SK-N-SH (cell line): ENCODE results near the gene LPCAT3. TPM values are rescaled to one million over a fixed set of nuclear protein-coding genes. Genes with fewer than 3 reads are reported as not detected.

Source experiments
- CTCF ChIA-PET: fragments of 300-600, 350-600 bp; formaldehyde crosslinking; extraction: SDS; loops from one replicate; lab custom pipeline; 2021; lab: Yijun Ruan, JAX
- POLR2A ChIA-PET: fragments of 350-600 bp; sonication (Branson Sonifier 250); formaldehyde crosslinking; extraction: SDS; loops from one replicate; lab custom pipeline; 2020; ENCODE audit warnings: antibody characterized with exemption, inconsistent platforms; lab: Yijun Ruan, JAX
- DNase-seq: peaks from one replicate; pipeline ENCODE4 v3.0.0; 2012
- H2AFZ ChIP-seq: fragments of 200-600 bp; sonication (generic); 2 replicates; pipeline ENCODE4 v1.8.1; 2016; ENCODE audit warnings: antibody characterized with exemption, mild to moderate bottlenecking, low read depth
- H3F3A ChIP-seq: fragments of 200-600 bp; sonication (generic); replicated peaks from 2 replicates; pipeline ENCODE3; 2016; ENCODE audit warnings: antibody characterized with exemption, mild to moderate bottlenecking; ENCODE audit not compliant: insufficient read depth
- H3K27ac ChIP-seq, 2 experiments: fragments of 200-500 bp in 1 of 2; fragments of 200-600 bp in 1 of 2; sonication (Bioruptor generic) in 1 of 2; sonication (generic), shearing (Covaris generic) in 1 of 2; 2 replicates each; pipeline versions ENCODE4 v1.5.1 to v1.6.1; 2014 to 2016; ENCODE audit warnings: low read depth in 2 of 2, inconsistent platforms in 1 of 2, low read length in 1 of 2, mild to moderate bottlenecking in 1 of 2, mixed read lengths in 1 of 2
- H3K27me3 ChIP-seq: fragments of 200-600 bp; sonication (generic), shearing (Covaris generic); 2 replicates; pipeline ENCODE4 v1.6.1; 2016; ENCODE audit warnings: mixed run types; ENCODE audit not compliant: insufficient read depth
- H3K36me3 ChIP-seq, 2 experiments: fragments of 200-500 bp in 1 of 2; fragments of 200-600 bp in 1 of 2; sonication (Bioruptor generic) in 1 of 2; sonication (generic) in 1 of 2; replicated peaks in 1 of 2; 2 replicates each; pipeline versions ENCODE3 to v1.5.1; 2014 to 2016; ENCODE audit warnings: low read length in 1 of 2, mild to moderate bottlenecking in 1 of 2; ENCODE audit not compliant: insufficient read depth in 2 of 2, control insufficient read depth in 1 of 2
- H3K4me1 ChIP-seq, 2 experiments: fragments of 200-500 bp in 1 of 2; fragments of 200-600 bp in 1 of 2; sonication (Bioruptor generic) in 1 of 2; sonication (generic), shearing (Covaris generic) in 1 of 2; 2 replicates each; pipeline versions ENCODE4 v1.5.1 to v1.6.1; 2014 to 2016; ENCODE audit warnings: low read depth in 1 of 2, low read length in 1 of 2, mixed run types in 1 of 2; ENCODE audit not compliant: insufficient read depth in 2 of 2, control insufficient read depth in 1 of 2
- H3K4me2 ChIP-seq: fragments of 200-600 bp; sonication (generic), shearing (Covaris generic); 2 replicates; pipeline ENCODE4 v1.6.1; 2017; ENCODE audit warnings: mixed run types
- H3K4me3 ChIP-seq, 2 experiments: fragments of 200-500 bp in 1 of 2; fragments of 200-600 bp in 1 of 2; sonication (Bioruptor generic) in 1 of 2; sonication (generic), shearing (Covaris generic) in 1 of 2; 2 replicates each; pipeline versions ENCODE4 v1.5.1 to v1.8.1; 2014 to 2016; ENCODE audit warnings: low read depth in 2 of 2, inconsistent platforms in 1 of 2, low read length in 1 of 2, mild to moderate bottlenecking in 1 of 2, mixed read lengths in 1 of 2, moderate library complexity in 1 of 2
- H3K79me2 ChIP-seq: fragments of 200-600 bp; sonication (generic); 2 replicates; pipeline ENCODE4 v1.8.1; 2017; ENCODE audit warnings: mild to moderate bottlenecking; ENCODE audit not compliant: insufficient read depth
- H3K9ac ChIP-seq: fragments of 200-600 bp; sonication (generic); 2 replicates; pipeline ENCODE4 v1.6.1; 2017; ENCODE audit warnings: mixed run types
- H3K9me2 ChIP-seq: fragments of 200-600 bp; sonication (generic); 2 replicates; pipeline ENCODE4 v1.6.1; 2017; ENCODE audit warnings: mixed run types
- H3K9me3 ChIP-seq: fragments of 200-600 bp; sonication (generic); 2 replicates; pipeline ENCODE4 v1.6.1; 2017; ENCODE audit warnings: mixed run types, mild to moderate bottlenecking, moderate library complexity
- H4K20me1 ChIP-seq: fragments of 200-600 bp; sonication (generic); 2 replicates; pipeline ENCODE4 v1.6.1; 2017; ENCODE audit warnings: mild to moderate bottlenecking, mixed run types; ENCODE audit not compliant: insufficient read depth
- CHD2 ChIP-seq: fragments of 150-350 bp; IDR thresholded peaks from 2 replicates; pipeline ENCODE4 v1.6.1; 2018; ENCODE audit warnings: low read length; ENCODE audit not compliant: partially characterized antibody
- EZH2phosphoT487 ChIP-seq: fragments of 200-600 bp; sonication (generic); IDR thresholded peaks from 2 replicates; pipeline ENCODE4 v1.6.1; 2017; ENCODE audit warnings: low read depth, mixed run types, mild to moderate bottlenecking, antibody characterized with exemption, moderate library complexity, borderline replicate concordance
- FOXM1 ChIP-seq: IDR thresholded peaks from 2 replicates; pipeline ENCODE4 v1.4.0; 2012; ENCODE audit warnings: low read depth, mild to moderate bottlenecking
- GABPA ChIP-seq: IDR thresholded peaks from 2 replicates; pipeline ENCODE4 v1.4.0; 2012; ENCODE audit warnings: low read depth, mild to moderate bottlenecking
- MEF2A ChIP-seq: IDR thresholded peaks from 2 replicates; pipeline ENCODE4 v1.4.0; 2012; ENCODE audit warnings: low read depth, borderline replicate concordance
- PBX3 ChIP-seq: IDR thresholded peaks from 2 replicates; pipeline ENCODE4; 2012
- POLR2AphosphoS5 ChIP-seq: IDR thresholded peaks from 2 replicates; pipeline ENCODE4 v1.6.1; 2012; ENCODE audit warnings: low read depth, low read length
- RCOR1 ChIP-seq: fragments of 150-350 bp; IDR thresholded peaks from 2 replicates; pipeline ENCODE4 v1.6.1; 2017; ENCODE audit warnings: antibody characterized with exemption, low read length
- REST ChIP-seq: IDR thresholded peaks from 2 replicates; pipeline ENCODE4 v1.6.1; 2012; ENCODE audit warnings: mild to moderate bottlenecking, low read depth, low read length, moderate library complexity
- USF2 ChIP-seq: fragments of 150-350 bp; IDR thresholded peaks from 2 replicates; pipeline ENCODE4 v1.6.1; 2017; ENCODE audit warnings: antibody characterized with exemption, low read length, low read depth, borderline replicate concordance
- YY1 ChIP-seq: IDR thresholded peaks from 2 replicates; pipeline ENCODE4 v1.4.0; 2012; ENCODE audit warnings: low read depth, mild to moderate bottlenecking
- ZBTB33 ChIP-seq: IDR thresholded peaks from 2 replicates; pipeline ENCODE4 v1.4.0; 2012; ENCODE audit warnings: low read depth, borderline replicate concordance
- WGBS: methylation state at CpG from one replicate; pipeline ENCODE4 v1.1.6; 2017; ENCODE audit warnings: low lambda C conversion rate; 5-methylcytosine and 5-hydroxymethylcytosine counted together
- polyA plus RNA-seq, 3 experiments: library from polyadenylated mRNA; depleted of rRNA; stranded (reverse); fragments of >200 nt; gene quantifications; 2 replicates each; pipeline ENCODE4 v1.2.3, GENCODE V29; 2012

The LPCAT3 gene
- polyA plus RNA-seq, 1 of the 3 experiments (the other 2 are of a cell fraction) = 23.8 TPM

- H2AFZ ChIP-seq = no peak overlapping the region
- POLR2A ChIA-PET = no interaction called here
- no peaks in the 10 kb centered on the region; a peak in 1 of 4 replicates for H3K4me1 ChIP-seq
- H3K9ac ChIP-seq = no peak overlapping the region
- H3K4me2 ChIP-seq = no peak overlapping the region
- DNase-seq = no peak
- 56% methylated on average over 2 of the region's 2 CpGs for WGBS
- no peak overlapping the region for H3K27ac ChIP-seq
- H3K9me2 ChIP-seq = no peaks in the 10 kb centered on the region
- no peaks in the 10 kb centered on the region for H3K79me2 ChIP-seq
- peaks cover 3% of the 10 kb centered on the region; the same call in 1 of the 2 replicates for H3K27me3 ChIP-seq
- H3K9me3 ChIP-seq = no peaks in the 10 kb centered on the region
- H3F3A ChIP-seq = no peaks in the 10 kb centered on the region
- CTCF ChIA-PET = interaction anchor here (1.4 kb wide), 1 partner anchor 25 kb away, joined by 4 read pairs; no protein-coding TSS in a partner anchor
- H3K4me3 ChIP-seq = no peak overlapping the region
- no peaks in the 10 kb centered on the region for H3K36me3 ChIP-seq
- H4K20me1 ChIP-seq = no peaks in the 10 kb centered on the region
- no peak for TF ChIP-seq MEF2A
- no peak for TF ChIP-seq POLR2AphosphoS5
- TF ChIP-seq FOXM1 = no peak
- no peak for TF ChIP-seq PBX3
- TF ChIP-seq CHD2 = no peak
- TF ChIP-seq RCOR1 = no peak
- no peak for TF ChIP-seq USF2
- TF ChIP-seq GABPA = no peak
- TF ChIP-seq REST = no peak
- no peak for TF ChIP-seq ZBTB33
- TF ChIP-seq YY1 = no peak
- no peak for TF ChIP-seq EZH2phosphoT487
Observed at GRCh38 chr12:7066596-7066995, 48.3 kb upstream of the LPCAT3 start.
